ENCODE results near the gene DCDC2C.
"Not testable (repeated sequence)": the region's sequence is repeated elsewhere in the genome, so short reads cannot be mapped to it uniquely, and the experiment has no call there.

The DCDC2C gene

GRCh38 chr2:3805201-3805939, 102.0 kb downstream of the DCDC2C start:
- Mint-ChIP-seq H3K36me3 (no peaks in the 10 kb centered on the region), H3K27ac (no peak overlapping the region), H3K9me3 (peaks cover 4 to 8% of the 10 kb centered on the region in 2 donors), H3K4me1 (no peaks in the 10 kb centered on the region), H3K27me3 (peaks cover 0 to 3% of the 10 kb centered on the region in 2 donors), H3K4me3 (no peak overlapping the region)
- ATAC-seq (replicated peaks) (no peak), DNase-seq (no peak)

- Mint-ChIP-seq H3K27ac (no peak overlapping the region), H3K9me3 (peaks cover 9 to 14% of the 10 kb centered on the region in 2 donors), H3K4me1 (no peaks in the 10 kb centered on the region), H3K36me3 (no peaks in the 10 kb centered on the region), H3K27me3 (peaks cover 0 to 3% of the 10 kb centered on the region in 2 donors), H3K4me3 (no peak overlapping the region)
- no peak for DNase-seq
- ATAC-seq (replicated peaks) = no peak
These were observed 102.8 kb downstream of the DCDC2C start for GRCh38 chr2:3806168-3806567.

- no peaks in the 10 kb centered on the region for H3K36me3 Mint-ChIP-seq
- ATAC-seq (replicated peaks) (no peak), DNase-seq (no peak)
- peaks cover 13 to 15% of the 10 kb centered on the region in 2 donors for H3K9me3 Mint-ChIP-seq
- no peak overlapping the region for H3K4me3 Mint-ChIP-seq
- no peaks in the 10 kb centered on the region for H3K4me1 Mint-ChIP-seq
- no peak overlapping the region for H3K27ac Mint-ChIP-seq
- H3K27me3 Mint-ChIP-seq = peaks cover 0 to 3% of the 10 kb centered on the region in 2 donors
These were observed 103.4 kb downstream of the DCDC2C start for GRCh38 chr2:3806730-3807129.

- Mint-ChIP-seq H3K9me3 (peaks cover 13 to 20% of the 10 kb centered on the region in 2 donors), H3K27me3 (peaks cover 0 to 3% of the 10 kb centered on the region in 2 donors), H3K4me3 (no peak overlapping the region), H3K27ac (no peak overlapping the region), H3K4me1 (no peaks in the 10 kb centered on the region), H3K36me3 (no peaks in the 10 kb centered on the region)
- ATAC-seq (replicated peaks) (no peak), DNase-seq (no peak)
These were observed 104.5 kb downstream of the DCDC2C start for GRCh38 chr2:3807853-3808252.

GRCh38 chr2:3814706-3815245, 111.4 kb downstream of the DCDC2C start:
- no peaks in the 10 kb centered on the region for H3K4me1 Mint-ChIP-seq
- no peaks in the 10 kb centered on the region for H3K36me3 Mint-ChIP-seq
- no peak overlapping the region for H3K27ac Mint-ChIP-seq
- no peak for ATAC-seq (replicated peaks)
- H3K4me3 Mint-ChIP-seq = no peak overlapping the region
- DNase-seq = no peak
- H3K27me3 Mint-ChIP-seq = peaks cover 0 to 7% of the 10 kb centered on the region in 2 donors
- H3K9me3 Mint-ChIP-seq = peaks cover 23 to 26% of the 10 kb centered on the region in 2 donors

GRCh38 chr2:3817144-3817543, 113.8 kb downstream of the DCDC2C start:
- peaks cover 22 to 29% of the 10 kb centered on the region in 2 donors for H3K9me3 Mint-ChIP-seq
- H3K4me1 Mint-ChIP-seq; ATAC-seq (replicated peaks); H3K36me3 Mint-ChIP-seq; H3K4me3 Mint-ChIP-seq; H3K27me3 Mint-ChIP-seq; H3K27ac Mint-ChIP-seq; DNase-seq: not testable (repeated sequence)

- DNase-seq (no peak), ATAC-seq (replicated peaks) (no peak)
- Mint-ChIP-seq H3K36me3 (no peaks in the 10 kb centered on the region), H3K9me3 (peaks cover 21 to 31% of the 10 kb centered on the region in 2 donors), H3K27ac (no peak overlapping the region), H3K27me3 (peaks cover 0 to 4% of the 10 kb centered on the region in 2 donors), H3K4me1 (no peaks in the 10 kb centered on the region), H3K4me3 (no peak overlapping the region)
These were observed 120.4 kb downstream of the DCDC2C start for GRCh38 chr2:3823748-3824147.

GRCh38 chr2:3827673-3828575, 124.5 kb downstream of the DCDC2C start:
- Mint-ChIP-seq H3K27me3 (peaks cover 4 to 8% of the 10 kb centered on the region in 2 donors), H3K4me3 (no peak overlapping the region), H3K4me1 (no peaks in the 10 kb centered on the region), H3K9me3 (peaks cover 7 to 8% of the 10 kb centered on the region in 2 donors), H3K27ac (no peak overlapping the region), H3K36me3 (no peaks in the 10 kb centered on the region)
- DNase-seq (no peak), ATAC-seq (replicated peaks) (peak in 1 of 2 donors; percentile 51)

GRCh38 chr2:3830796-3831195, 127.4 kb downstream of the DCDC2C start:
- no peak for ATAC-seq (replicated peaks)
- DNase-seq = no peak
- H3K4me3 Mint-ChIP-seq = no peak overlapping the region
- no peaks in the 10 kb centered on the region for H3K36me3 Mint-ChIP-seq
- H3K9me3 Mint-ChIP-seq = peaks cover 3% of the 10 kb centered on the region in 2 donors
- no peak overlapping the region for H3K27ac Mint-ChIP-seq
- H3K4me1 Mint-ChIP-seq = no peaks in the 10 kb centered on the region
- peaks cover 4 to 18% of the 10 kb centered on the region in 2 donors for H3K27me3 Mint-ChIP-seq

GRCh38 chr2:3837086-3837485, 133.7 kb downstream of the DCDC2C start:
- no peak for DNase-seq

GRCh38 chr2:3838348-3838747, 135.0 kb downstream of the DCDC2C start:
- DNase-seq = no peak
- peak in 1 of 2 donors; percentile 45 for ATAC-seq (replicated peaks)
- no peaks in the 10 kb centered on the region for H3K4me1 Mint-ChIP-seq
- H3K36me3 Mint-ChIP-seq = no peaks in the 10 kb centered on the region
- peaks cover 0 to 8% of the 10 kb centered on the region in 2 donors for H3K9me3 Mint-ChIP-seq
- no peak overlapping the region for H3K4me3 Mint-ChIP-seq
- no peak overlapping the region for H3K27ac Mint-ChIP-seq
- peaks cover 0 to 7% of the 10 kb centered on the region in 2 donors for H3K27me3 Mint-ChIP-seq

More at GRCh38 chr2:3837086-3837485, 133.7 kb downstream of the DCDC2C start:
- H3K4me3 Mint-ChIP-seq = no peak overlapping the region
- H3K27me3 Mint-ChIP-seq = peaks cover 0 to 10% of the 10 kb centered on the region in 2 donors
- peaks cover 3 to 9% of the 10 kb centered on the region in 2 donors for H3K9me3 Mint-ChIP-seq
- no peak overlapping the region for H3K27ac Mint-ChIP-seq
- ATAC-seq (replicated peaks) = no peak
- no peaks in the 10 kb centered on the region for H3K4me1 Mint-ChIP-seq
- H3K36me3 Mint-ChIP-seq = no peaks in the 10 kb centered on the region

- Mint-ChIP-seq H3K27ac (no peak overlapping the region), H3K4me3 (no peak overlapping the region), H3K4me1 (no peaks in the 10 kb centered on the region), H3K36me3 (no peaks in the 10 kb centered on the region), H3K9me3 (peaks cover 0 to 9% of the 10 kb centered on the region in 2 donors), H3K27me3 (peaks cover 0 to under 1% of the 10 kb centered on the region in 2 donors)
- ATAC-seq (replicated peaks) (no peak), DNase-seq (no peak)
These were observed 136.1 kb downstream of the DCDC2C start for GRCh38 chr2:3839476-3839875.

- Mint-ChIP-seq H3K4me3 (no peak overlapping the region), H3K27ac (no peak overlapping the region)
- ATAC-seq (replicated peaks) = no peak
These were observed 137.3 kb downstream of the DCDC2C start for GRCh38 chr2:3840611-3841155.

GRCh38 chr2:3847397-3848052, 144.2 kb downstream of the DCDC2C start:
- Mint-ChIP-seq H3K36me3 (peaks cover 0 to 2% of the 10 kb centered on the region in 2 donors), H3K9me3 (peaks cover 6 to 10% of the 10 kb centered on the region in 2 donors), H3K27me3 (peaks cover 0 to 9% of the 10 kb centered on the region in 2 donors), H3K4me3 (no peak overlapping the region), H3K27ac (no peak overlapping the region), H3K4me1 (no peaks in the 10 kb centered on the region)
- ATAC-seq (replicated peaks) (no peak), DNase-seq (no peak)

More at GRCh38 chr2:3840611-3841155, 137.3 kb downstream of the DCDC2C start:
- Mint-ChIP-seq H3K27me3 (no peaks in the 10 kb centered on the region), H3K4me1 (no peaks in the 10 kb centered on the region), H3K36me3 (no peaks in the 10 kb centered on the region), H3K9me3 (peaks cover 0 to 9% of the 10 kb centered on the region in 2 donors)
- DNase-seq = no peak

Data from stimulated activated naive B cell treated with anti-CD40 and anti-IgM and Interleukin-4, amounts not matched to agents 10 μg/mL and 1 μg/mL and 100 μg/mL, for 72 hours (primary cell).